WTC11 (cell line): Measurements from ENCODE around the gene TRIM44. TPM values are rescaled to one million over a fixed set of nuclear protein-coding genes. Genes with fewer than 3 reads are reported as not detected.

ENCODE experiments used
- ATAC-seq: fragments of 200-7000 bp; cut with Tn5 transposase; 2 replicates; pipeline ENCODE4 v1.10.0; 2021; ENCODE audit warnings: mild to moderate bottlenecking, moderate library complexity
- CTCF ChIA-PET: fragments of 300-600 bp; sonication (Branson Sonifier 250); formaldehyde crosslinking; loops from one replicate; lab custom pipeline; 2021; ENCODE audit warnings: antibody characterized with exemption; lab: Charles Lee
- POLR2A ChIA-PET: fragments of 350-600 bp; sonication (Branson Sonifier 250); formaldehyde crosslinking; loops from one replicate; lab custom pipeline; 2021; ENCODE audit warnings: antibody characterized with exemption; lab: Charles Lee
- DNase-seq: peaks from one replicate; pipeline ENCODE4 v3.0.0; 2021; ENCODE audit warnings: low spot score
- H3K27ac Mint-ChIP-seq: 2 replicates; pipeline ENCODE4 v1.8.0; 2021; ENCODE audit warnings: mixed read lengths
- H3K27me3 Mint-ChIP-seq: 2 replicates; pipeline ENCODE4 v1.8.0; 2021; ENCODE audit warnings: low read depth, mild to moderate bottlenecking, moderate library complexity, mixed read lengths
- H3K36me3 Mint-ChIP-seq: 2 replicates; pipeline ENCODE4 v1.8.0; 2021; ENCODE audit warnings: mixed read lengths
- H3K4me1 Mint-ChIP-seq: 2 replicates; pipeline ENCODE4 v1.8.0; 2022; ENCODE audit warnings: mixed read lengths
- H3K4me3 Mint-ChIP-seq: 2 replicates; pipeline ENCODE4 v1.8.0; 2021; ENCODE audit warnings: mild to moderate bottlenecking, moderate library complexity, mixed read lengths
- H3K9me3 Mint-ChIP-seq: 2 replicates; pipeline ENCODE4 v1.8.0; 2021; ENCODE audit warnings: mixed read lengths
- ARID4B ChIP-seq: sonication (generic); formaldehyde crosslinking; IDR thresholded peaks from 2 replicates; pipeline ENCODE4 v1.8.0; 2023; ENCODE audit warnings: missing genetic modification reagents, mild to moderate bottlenecking, borderline replicate concordance
- ATF3 ChIP-seq: sonication (generic); formaldehyde crosslinking; conservative IDR thresholded peaks from 2 replicates; pipeline ENCODE4 v1.8.1; 2022; ENCODE audit warnings: mild to moderate bottlenecking, missing genetic modification reagents
- CREB1 ChIP-seq: sonication (generic); formaldehyde crosslinking; IDR thresholded peaks from 2 replicates; pipeline ENCODE4 v1.8.0; 2023; ENCODE audit warnings: mild to moderate bottlenecking, missing genetic modification reagents
- E2F4 ChIP-seq: sonication (generic); formaldehyde crosslinking; IDR thresholded peaks from 2 replicates; pipeline ENCODE4 v1.8.1; 2022; ENCODE audit warnings: low read depth, mild to moderate bottlenecking, moderate library complexity, missing genetic modification reagents, borderline replicate concordance
- FOXK1 ChIP-seq: sonication (generic); formaldehyde crosslinking; IDR thresholded peaks from 2 replicates; pipeline ENCODE4 v1.8.0; 2022; ENCODE audit warnings: mild to moderate bottlenecking, moderate library complexity, missing genetic modification reagents
- GABPB1 ChIP-seq: sonication (generic); formaldehyde crosslinking; IDR thresholded peaks from 2 replicates; pipeline ENCODE4 v1.8.1; 2023; ENCODE audit warnings: mild to moderate bottlenecking, missing genetic modification reagents
- GRHL2 ChIP-seq: fragments of 250-450 bp; sonication (Bioruptor Pico); IDR thresholded peaks from 2 replicates; pipeline ENCODE4 v1.8.0; 2022; ENCODE audit warnings: mild to moderate bottlenecking, moderate library complexity; ENCODE audit not compliant: insufficient replicate concordance, severe bottlenecking
- GTF2I ChIP-seq: fragments of 250-450 bp; sonication (Bioruptor Pico); conservative IDR thresholded peaks from 2 replicates; pipeline ENCODE4 v1.4.0; 2021; ENCODE audit warnings: mild to moderate bottlenecking
- JAZF1 ChIP-seq: fragments of 250-450 bp; sonication (Bioruptor Pico); IDR thresholded peaks from 2 replicates; pipeline ENCODE4 v1.9.0; 2021; ENCODE audit warnings: moderate library complexity, mild to moderate bottlenecking, inconsistent platforms
- NR2C2 ChIP-seq: sonication (generic); formaldehyde crosslinking; IDR thresholded peaks from 2 replicates; pipeline ENCODE4 v1.8.0; 2022; ENCODE audit warnings: mild to moderate bottlenecking, missing genetic modification reagents
- SOX15 ChIP-seq: fragments of 250-450 bp; sonication (Bioruptor Pico); IDR thresholded peaks from 2 replicates; pipeline ENCODE4 v1.9.0; 2021; ENCODE audit warnings: mild to moderate bottlenecking
- SP1 ChIP-seq: sonication (generic); formaldehyde crosslinking; conservative IDR thresholded peaks from 2 replicates; pipeline ENCODE4 v1.8.1; 2022; ENCODE audit warnings: missing genetic modification reagents
- ZBTB21 ChIP-seq: sonication (generic); formaldehyde crosslinking; IDR thresholded peaks from 2 replicates; pipeline ENCODE4 v1.8.1; 2023; ENCODE audit warnings: mild to moderate bottlenecking, missing genetic modification reagents, borderline replicate concordance
- ZNF396 ChIP-seq: fragments of 250-450 bp; sonication (Bioruptor Pico); IDR thresholded peaks from 2 replicates; pipeline ENCODE4 v1.8.0; 2021; ENCODE audit warnings: mild to moderate bottlenecking, moderate library complexity, borderline replicate concordance
- ZNF425 ChIP-seq: fragments of 250-450 bp; sonication (Bioruptor Pico); conservative IDR thresholded peaks from 2 replicates; pipeline ENCODE4 v1.9.0; 2021; ENCODE audit warnings: mild to moderate bottlenecking
- ZNF671 ChIP-seq: fragments of 250-450 bp; sonication (Bioruptor Pico); IDR thresholded peaks from 2 replicates; pipeline ENCODE4 v1.8.0; 2021; ENCODE audit warnings: mild to moderate bottlenecking
- total RNA-seq: library from RNA; stranded (reverse); gene quantifications from 3 replicates; pipeline ENCODE4 v1.2.3, GENCODE V29; 2021

The TRIM44 gene
- total RNA-seq, 1 experiment from 2014 or later = 27.4 TPM

- TF ChIP-seq ARID4B (CRISPR knock-in tag) = no peak
- TF ChIP-seq SP1 (CRISPR knock-in tag) = no peak
- TF ChIP-seq CREB1 (CRISPR knock-in tag) = no peak
- TF ChIP-seq ATF3 (CRISPR knock-in tag) = no peak
- no peak for TF ChIP-seq E2F4 (CRISPR knock-in tag)
- TF ChIP-seq GABPB1 (CRISPR knock-in tag) = no peak
- TF ChIP-seq NR2C2 (CRISPR knock-in tag) = no peak
- no peak for TF ChIP-seq GRHL2 (CRISPR knock-in tag)
- TF ChIP-seq GTF2I (CRISPR knock-in tag) = no peak
Measured at GRCh38 chr11:35787013-35787504, 124.5 kb downstream of the TRIM44 start (continued).

GRCh38 chr11:35787626-35788025 lies 125.1 kb downstream of the TRIM44 start:
- TF ChIP-seq SOX15 (CRISPR knock-in tag) (no peak), ZNF671 (CRISPR knock-in tag) (no peak), FOXK1 (CRISPR knock-in tag) (no peak), ZNF396 (CRISPR knock-in tag) (no peak), JAZF1 (CRISPR knock-in tag) (no peak), ZNF425 (CRISPR knock-in tag) (no peak), ZBTB21 (CRISPR knock-in tag) (no peak)
- peaks cover 8% of the 10 kb centered on the region for H3K4me1 Mint-ChIP-seq
- no peak for ATAC-seq
- ChIA-PET POLR2A (no interaction called here), CTCF (interaction anchor here (2.0 kb wide), 1 partner anchor 34 kb away, joined by 14 read pairs; no protein-coding TSS in a partner anchor)
- H3K27ac Mint-ChIP-seq = no peak overlapping the region
- no peaks in the 10 kb centered on the region for H3K36me3 Mint-ChIP-seq
- H3K4me3 Mint-ChIP-seq = no peak overlapping the region
- DNase-seq = no peak
- no peaks in the 10 kb centered on the region for H3K9me3 Mint-ChIP-seq
- no peaks in the 10 kb centered on the region; the same call in 1 of the 2 replicates for H3K27me3 Mint-ChIP-seq
